Heart left ventricle (tissue), 13 donors: Measurements from ENCODE around the gene KDM3B.
"Not testable (repeated sequence)": the region's sequence is repeated elsewhere in the genome, so short reads cannot be mapped to it uniquely, and the experiment has no call there.

Source experiments
- CTCF ChIP-seq, 12 donors: fragments of 200-600 bp; sonication (generic) in 4 of 12; IDR thresholded peaks; one replicate each; pipeline versions ENCODE4 v1.5.0 to v1.8.0; 2018 to 2022; ENCODE audit warnings: antibody characterized with exemption in 12 of 12, mild to moderate bottlenecking in 5 of 12
- POLR2A ChIP-seq, 2 donors: fragments of 450-650 bp; IDR thresholded peaks; one replicate each; pipeline ENCODE4 v1.6.1; 2017; ENCODE audit warnings: antibody characterized with exemption in 2 of 2, mild to moderate bottlenecking in 2 of 2, moderate library complexity in 2 of 2
- donor health status: ischemic (EF 13 %, LVEDD 7.1; RV severe dilation, severe dysfunction).
- donor health status: DM: no; HTN: yes; CAD: no.
- donor health status: DM: no; HTN: no; CAD: no.
- donor health status: ischemic (EF 25% LVEDD 6.9; RV normal size, moderate dysfunction).
- donor health status: ischemic (EF 25% LVEDD 5.7; RV mildly dilated, moderate dysfunction).
- donor health status: ischemic (EF 35%, LVEDD 5.7; RV mildly dilated, moderate dysfunction).
- donor health status: nonischemic (EF 11% LVEDD 7.7; RV severe dilation, severe dysfunction).
- donor health status: DM: yes; HTN: yes; CAD: no.
- donor health status: PGD.
- donor health status: ischemic (EF 29% LVEDD 5.4; RV normal size, mild dysfunction).
- donor health status: nonischemic (EF 23%, LVEDD 6.1; RV moderate dilation, normal function).

GRCh38 chr5:138318211-138318610 is 34.3 kb upstream of the KDM3B start:
- TF ChIP-seq POLR2A, CTCF (IDR thresholded peaks at IDR 0.05): not testable (repeated sequence)
